T-helper 17 cell (primary cell): ENCODE data around the gene ANKRD13D. TPM values are rescaled to one million over a fixed set of nuclear protein-coding genes. Genes with fewer than 3 reads are reported as not detected.

Experiments
- ATAC-seq: fragments of 150-1000 bp; cut with Tn5 transposase; 2 replicates; pipeline ENCODE4 v1.10.0; 2021; ENCODE audit warnings: mild to moderate bottlenecking, moderate library complexity
- DNase-seq, 3 donors: peaks; one replicate each; pipeline versions ENCODE4 v3.0.0 to v3.0.0-alpha.2; 2020 to 2021
- H3K9me3 ChIP-seq: one replicate; pipeline ENCODE4 v1.7.0; 2013; ENCODE audit warnings: low read length, mild to moderate bottlenecking; ENCODE audit not compliant: control insufficient read depth, poor library complexity, severe bottlenecking
- H3K27ac Mint-ChIP-seq: one replicate; pipeline ENCODE4 v1.8.0; 2022; ENCODE audit warnings: mild to moderate bottlenecking, moderate library complexity, mixed read lengths
- H3K27me3 Mint-ChIP-seq: one replicate; pipeline ENCODE4 v1.8.0; 2022; ENCODE audit warnings: mixed read lengths
- H3K36me3 Mint-ChIP-seq: one replicate; pipeline ENCODE4 v1.8.0; 2022; ENCODE audit warnings: low read depth, mixed read lengths
- H3K4me1 Mint-ChIP-seq: one replicate; pipeline ENCODE4 v1.8.0; 2022; ENCODE audit warnings: mild to moderate bottlenecking, mixed read lengths
- H3K4me3 Mint-ChIP-seq: one replicate; pipeline ENCODE4 v1.8.0; 2022; ENCODE audit warnings: mild to moderate bottlenecking, moderate library complexity, mixed read lengths
- total RNA-seq, 4 donors: library from RNA in 2 of 4; stranded (reverse) in 2 of 4; gene quantifications; one replicate each; pipeline ENCODE4 v1.2.3 and lab custom pipeline; 2022 to 2026

Gene ANKRD13D
- total RNA-seq, 2 donors from 2014 or later, result 174 to 220 TPM

DNA sequence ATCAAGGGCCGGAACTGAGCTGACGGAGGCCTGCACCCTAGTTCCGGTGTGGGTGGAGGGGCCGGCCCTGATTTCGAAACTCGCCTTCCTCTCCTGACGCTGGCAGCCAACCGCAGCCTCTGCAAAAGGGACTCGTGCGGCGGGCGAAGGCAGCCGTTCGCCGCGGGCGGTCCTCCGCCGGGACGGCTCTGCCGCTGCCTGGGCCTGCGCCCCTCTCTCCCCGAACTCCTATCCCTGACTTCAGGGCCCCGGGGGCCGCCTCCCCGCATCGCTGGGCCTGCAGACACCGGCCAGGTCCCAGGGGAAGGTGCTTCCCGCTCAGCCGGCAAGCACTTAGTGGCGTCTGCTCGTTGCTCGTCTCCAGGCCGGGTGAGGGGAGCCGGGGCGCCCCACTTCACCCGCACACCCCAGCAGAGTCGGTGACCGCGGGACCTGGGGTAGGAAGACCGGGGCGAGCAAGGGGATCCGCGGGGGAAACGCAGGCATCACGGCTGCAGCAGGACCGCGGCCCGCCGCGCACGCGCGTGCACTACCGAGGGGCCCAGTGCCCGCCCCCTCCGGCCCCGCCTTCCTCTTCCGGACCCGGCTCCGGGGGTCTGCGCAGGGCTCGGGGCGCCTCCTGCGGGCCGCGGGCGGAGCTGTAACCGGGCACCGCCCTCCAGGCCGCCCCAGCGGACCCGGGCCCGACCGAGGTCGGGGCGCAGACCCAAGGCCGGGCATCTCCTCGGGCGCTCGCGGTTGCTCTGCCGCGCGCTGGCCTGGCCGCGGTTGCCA is 464 bp upstream of the ANKRD13D start:
- peak overlapping the region; percentile 94 for H3K4me3 Mint-ChIP-seq
- H3K9me3 ChIP-seq, result no peaks in the 10 kb centered on the region
- ATAC-seq, result peak; percentile 74
- peak overlapping the region; percentile 100 for H3K27ac Mint-ChIP-seq
- H3K4me1 Mint-ChIP-seq, result peaks cover 50% of the 10 kb centered on the region
- H3K27me3 Mint-ChIP-seq, result no peaks in the 10 kb centered on the region
- DNase-seq, result peak; percentile 79 to 89 (median 85)
- no peaks in the 10 kb centered on the region for H3K36me3 Mint-ChIP-seq

DNA sequence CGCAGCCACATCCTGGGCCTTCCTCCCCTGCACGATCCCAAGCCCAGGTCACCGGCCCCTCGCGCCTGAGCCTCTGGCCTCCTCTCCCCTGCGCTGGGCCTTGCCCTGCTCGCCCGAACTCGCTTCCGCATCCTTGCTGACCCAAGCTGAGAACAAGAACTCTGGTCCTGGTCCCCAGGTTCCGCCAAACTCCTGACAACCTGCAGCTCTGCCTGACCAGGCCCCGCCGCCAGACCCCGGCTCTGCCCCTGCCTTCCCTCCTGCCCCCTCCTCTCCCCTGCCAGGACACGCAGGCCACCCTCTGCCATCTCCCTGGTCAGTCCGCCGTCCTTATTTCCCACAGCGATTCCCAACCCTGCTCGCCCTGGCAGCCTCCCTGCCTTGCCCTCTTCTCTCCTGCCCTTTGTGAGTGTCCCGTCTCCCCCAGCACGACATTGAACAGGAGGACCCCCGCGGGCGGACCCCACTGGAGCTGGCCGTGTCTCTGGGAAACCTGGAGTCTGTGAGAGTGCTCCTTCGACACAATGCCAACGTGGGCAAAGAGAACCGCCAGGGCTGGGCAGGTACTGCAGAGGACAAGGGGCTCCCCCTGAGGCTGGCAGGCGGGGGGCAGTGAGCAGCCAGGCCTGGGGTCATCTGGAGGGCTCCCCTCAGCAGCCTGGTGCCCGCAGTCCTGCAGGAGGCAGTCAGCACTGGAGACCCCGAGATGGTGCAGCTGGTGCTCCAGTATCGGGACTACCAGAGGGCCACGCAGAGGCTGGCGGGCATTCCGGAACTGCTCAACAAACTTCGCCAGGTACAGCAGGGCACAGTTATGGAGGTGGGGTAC is 762 bp downstream of the ANKRD13D start:
- no peaks in the 10 kb centered on the region for H3K9me3 ChIP-seq
- DNase-seq (no peak), ATAC-seq (no peak)
- H3K4me3 Mint-ChIP-seq, result peak overlapping the region; percentile 95
- H3K27me3 Mint-ChIP-seq, result no peaks in the 10 kb centered on the region
- H3K36me3 Mint-ChIP-seq, result peaks cover under 1% of the 10 kb centered on the region
- peak overlapping the region; percentile 83 for H3K27ac Mint-ChIP-seq
- H3K4me1 Mint-ChIP-seq, result peaks cover 55% of the 10 kb centered on the region

DNA sequence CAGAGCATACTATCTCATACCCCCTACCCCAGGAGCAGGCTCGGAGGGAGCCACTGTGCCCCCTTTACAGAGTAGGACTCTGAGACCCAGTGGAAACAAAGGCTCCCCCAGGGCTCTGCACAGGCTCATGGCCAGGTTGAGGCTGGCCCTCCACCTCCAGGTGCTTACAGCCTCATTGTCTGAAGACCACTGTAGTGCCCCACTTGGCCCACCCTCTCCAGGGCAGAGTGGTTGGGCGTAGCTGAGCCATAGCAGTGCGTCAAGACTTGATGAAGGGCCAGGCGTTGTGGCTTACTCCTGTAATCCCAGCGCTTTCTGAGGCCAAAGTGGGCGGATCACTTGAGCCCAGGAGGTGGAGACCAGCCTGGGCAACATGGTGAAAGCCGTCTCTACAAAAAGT is 1.7 kb downstream of the ANKRD13D start:
- no peaks in the 10 kb centered on the region for H3K27me3 Mint-ChIP-seq
- peaks cover 4% of the 10 kb centered on the region for H3K9me3 ChIP-seq
- H3K4me3 Mint-ChIP-seq, result peak overlapping the region; percentile 95
- H3K4me1 Mint-ChIP-seq, result peaks cover 56% of the 10 kb centered on the region
- no peak for ATAC-seq
- DNase-seq, result no peak
- peaks cover 2% of the 10 kb centered on the region for H3K36me3 Mint-ChIP-seq
- H3K27ac Mint-ChIP-seq, result peak overlapping the region; percentile 94

DNA sequence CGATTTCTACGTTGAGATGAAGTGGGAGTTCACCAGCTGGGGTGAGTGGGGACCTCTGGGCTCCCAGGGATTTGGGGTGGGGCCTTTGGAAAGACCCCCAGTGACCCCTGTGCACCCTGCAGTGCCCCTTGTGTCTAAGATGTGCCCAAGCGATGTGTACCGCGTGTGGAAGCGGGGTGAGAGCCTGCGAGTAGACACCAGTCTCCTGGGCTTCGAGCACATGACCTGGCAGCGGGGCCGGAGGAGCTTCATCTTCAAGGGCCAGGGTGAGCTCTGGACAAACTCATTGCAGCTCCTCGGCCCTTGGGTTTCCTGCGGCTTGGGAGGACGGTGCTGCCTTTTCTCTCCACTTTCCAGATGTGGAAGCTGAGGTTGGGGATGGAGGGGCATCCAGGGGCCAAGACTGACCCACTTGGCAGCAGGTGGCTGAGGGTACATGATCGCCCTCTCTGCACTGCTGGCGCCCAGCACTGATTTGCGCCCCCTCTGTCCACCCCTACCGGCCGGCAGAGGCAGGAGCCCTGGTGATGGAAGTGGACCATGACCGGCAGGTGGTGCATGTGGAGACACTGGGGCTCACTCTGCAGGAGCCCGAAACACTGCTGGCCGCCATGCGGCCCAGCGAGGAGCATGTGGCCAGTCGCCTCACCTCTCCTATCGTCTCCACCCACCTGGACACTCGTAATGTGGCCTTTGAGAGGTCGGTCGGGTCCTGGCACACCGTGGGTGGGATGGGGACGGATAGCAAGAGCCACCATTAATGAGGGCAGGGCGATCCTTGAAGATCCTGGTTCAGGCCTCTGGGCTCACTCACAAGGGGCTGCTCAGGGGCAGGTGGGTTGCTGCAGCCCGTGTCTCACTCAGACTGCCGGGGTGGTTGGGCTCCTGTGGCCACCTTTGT is 2.6 kb downstream of the ANKRD13D start:
- peaks cover 6% of the 10 kb centered on the region for H3K9me3 ChIP-seq
- H3K4me3 Mint-ChIP-seq, result peak overlapping the region; percentile 95
- peak overlapping the region; percentile 94 for H3K27ac Mint-ChIP-seq
- no peak for DNase-seq
- peaks cover 52% of the 10 kb centered on the region for H3K4me1 Mint-ChIP-seq
- no peak for ATAC-seq
- no peaks in the 10 kb centered on the region for H3K27me3 Mint-ChIP-seq
- peaks cover 3% of the 10 kb centered on the region for H3K36me3 Mint-ChIP-seq

DNA sequence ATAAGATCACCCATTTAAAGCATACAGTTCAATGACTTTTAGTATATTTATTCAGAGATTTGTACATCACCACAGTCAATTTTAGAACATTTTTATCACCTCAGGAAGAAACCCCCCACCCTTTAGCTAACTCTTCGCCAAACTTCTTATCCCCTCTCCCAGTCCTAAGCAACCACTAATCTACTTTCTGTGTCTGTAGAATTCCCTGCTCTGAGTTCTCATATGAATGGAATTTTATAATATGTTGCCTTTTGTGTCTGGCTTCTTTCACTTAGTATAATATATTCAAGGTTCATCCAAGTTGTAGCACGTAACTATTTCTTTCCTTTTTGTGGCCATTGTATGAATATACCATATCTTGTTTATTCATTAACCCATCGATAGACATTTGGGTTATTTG is 3.6 kb downstream of the ANKRD13D start:
- Mint-ChIP-seq H3K4me1 (peaks cover 43% of the 10 kb centered on the region), H3K36me3 (peaks cover 6% of the 10 kb centered on the region), H3K27me3 (no peaks in the 10 kb centered on the region), H3K4me3 (peak overlapping the region; percentile 83), H3K27ac (peak overlapping the region; percentile 94)
- DNase-seq (no peak), ATAC-seq (no peak)
- peaks cover 6% of the 10 kb centered on the region for H3K9me3 ChIP-seq

DNA sequence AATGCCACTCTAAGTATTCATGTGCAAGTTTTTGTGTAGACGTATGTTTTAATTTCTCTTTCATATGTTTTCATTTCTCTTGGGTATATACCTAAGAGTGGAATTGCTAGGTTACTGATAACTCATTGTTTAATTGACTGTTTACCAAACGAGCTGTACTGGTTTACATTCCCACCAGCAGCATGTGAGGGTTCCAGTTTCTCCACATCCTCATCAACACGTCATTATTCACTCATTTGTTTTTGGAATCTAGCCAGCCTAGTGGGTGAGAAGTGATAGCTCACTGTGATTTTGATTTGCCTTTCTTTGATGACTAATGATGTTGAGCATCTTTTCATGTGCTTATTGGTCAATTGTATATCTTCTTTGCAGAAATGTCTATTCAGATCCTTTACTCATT is 4.0 kb downstream of the ANKRD13D start:
- ATAC-seq (no peak), DNase-seq (no peak)
- peaks cover 6% of the 10 kb centered on the region for H3K9me3 ChIP-seq
- Mint-ChIP-seq H3K27me3 (no peaks in the 10 kb centered on the region), H3K4me1 (peaks cover 40% of the 10 kb centered on the region), H3K4me3 (peak overlapping the region; percentile 83), H3K36me3 (peaks cover 6% of the 10 kb centered on the region), H3K27ac (peak overlapping the region; percentile 94)

DNA sequence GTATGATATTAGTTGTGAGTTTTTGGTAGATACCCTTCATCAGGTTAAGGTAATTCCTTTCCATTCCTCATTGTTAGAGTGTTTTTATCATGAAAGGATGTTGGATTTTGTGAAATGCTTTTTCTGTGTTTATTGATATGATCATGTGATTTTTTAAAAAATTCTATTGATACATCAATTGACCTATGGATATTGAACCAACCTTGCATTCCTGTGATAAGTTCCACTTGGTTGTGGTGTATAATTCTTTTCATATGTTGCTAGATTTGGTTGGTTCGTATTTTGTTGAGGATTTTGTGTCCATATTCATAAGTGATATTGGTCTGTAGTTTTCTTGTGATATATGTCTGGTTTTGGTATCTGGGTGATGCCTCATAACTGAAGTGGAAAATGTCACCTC is 6.7 kb downstream of the ANKRD13D start:
- peak overlapping the region; percentile 27 for H3K27ac Mint-ChIP-seq
- H3K4me1 Mint-ChIP-seq, result peaks cover 34% of the 10 kb centered on the region
- DNase-seq (no peak), ATAC-seq (no peak)
- H3K36me3 Mint-ChIP-seq, result peaks cover 6% of the 10 kb centered on the region
- H3K9me3 ChIP-seq, result peaks cover 6% of the 10 kb centered on the region
- no peaks in the 10 kb centered on the region for H3K27me3 Mint-ChIP-seq
- no peak overlapping the region for H3K4me3 Mint-ChIP-seq

DNA sequence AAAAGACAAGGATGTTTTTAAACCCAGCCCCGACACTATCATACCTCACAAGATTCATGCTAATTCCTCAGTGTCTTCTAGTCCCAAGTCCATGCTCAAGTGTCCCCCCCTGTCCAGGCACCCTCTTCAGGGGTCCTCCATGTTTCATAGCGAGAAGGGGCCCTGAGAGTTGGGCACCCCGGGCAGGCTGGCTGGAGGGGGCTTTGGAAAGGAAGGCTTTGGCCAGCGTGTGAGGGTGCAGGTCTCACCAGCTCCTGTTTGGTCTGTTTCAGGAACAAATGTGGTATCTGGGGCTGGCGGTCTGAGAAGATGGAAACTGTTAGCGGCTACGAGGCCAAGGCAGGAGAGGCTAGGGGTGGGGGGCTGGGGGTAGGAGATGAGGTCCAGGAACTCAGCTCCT is 9.7 kb downstream of the ANKRD13D start:
- no peak for DNase-seq
- peaks cover 6% of the 10 kb centered on the region for H3K9me3 ChIP-seq
- H3K27ac Mint-ChIP-seq, result peak overlapping the region; percentile 29

DNA sequence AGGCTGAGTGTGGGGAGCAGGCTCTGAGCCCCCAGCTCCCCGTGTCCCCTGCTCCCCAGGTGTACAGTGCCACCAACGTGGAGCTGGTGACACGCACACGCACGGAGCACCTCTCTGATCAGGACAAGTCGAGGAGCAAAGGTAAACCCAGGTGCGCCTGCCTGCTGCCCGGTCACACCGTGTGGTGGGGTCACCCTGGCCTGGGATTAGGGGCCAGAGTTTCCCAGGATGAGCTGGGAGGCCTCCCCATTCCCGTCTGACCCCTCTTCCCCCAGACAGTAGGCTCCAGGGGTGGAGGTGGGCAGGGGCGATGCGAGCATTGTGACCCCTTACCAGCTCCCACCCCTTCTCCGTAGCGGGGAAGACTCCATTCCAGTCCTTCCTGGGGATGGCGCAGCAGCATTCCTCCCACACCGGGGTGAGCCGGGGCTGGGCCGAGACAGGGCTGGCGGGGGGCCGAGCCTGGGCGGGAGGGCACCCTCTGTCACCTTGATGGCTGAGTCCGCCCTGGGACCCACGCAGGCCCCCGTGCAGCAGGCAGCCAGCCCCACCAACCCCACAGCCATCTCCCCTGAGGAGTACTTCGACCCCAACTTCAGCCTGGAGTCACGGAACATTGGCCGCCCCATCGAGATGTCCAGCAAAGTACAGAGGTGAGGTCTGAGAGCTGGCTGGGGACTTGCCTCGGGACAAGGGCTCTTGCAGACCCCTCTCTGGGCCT is 10.5 kb downstream of the ANKRD13D start:
- Mint-ChIP-seq H3K4me3 (no peak overlapping the region), H3K4me1 (peaks cover 17% of the 10 kb centered on the region), H3K27me3 (no peaks in the 10 kb centered on the region), H3K36me3 (peaks cover 6% of the 10 kb centered on the region), H3K27ac (no peak overlapping the region)
- ATAC-seq (no peak), DNase-seq (no peak)
- H3K9me3 ChIP-seq, result peaks cover 6% of the 10 kb centered on the region

More for the DNA sequence above, 9.7 kb downstream of the ANKRD13D start:
- H3K4me1 Mint-ChIP-seq, result peaks cover 16% of the 10 kb centered on the region
- H3K36me3 Mint-ChIP-seq, result peaks cover 6% of the 10 kb centered on the region
- H3K4me3 Mint-ChIP-seq, result no peak overlapping the region
- ATAC-seq, result no peak
- no peaks in the 10 kb centered on the region for H3K27me3 Mint-ChIP-seq

DNA sequence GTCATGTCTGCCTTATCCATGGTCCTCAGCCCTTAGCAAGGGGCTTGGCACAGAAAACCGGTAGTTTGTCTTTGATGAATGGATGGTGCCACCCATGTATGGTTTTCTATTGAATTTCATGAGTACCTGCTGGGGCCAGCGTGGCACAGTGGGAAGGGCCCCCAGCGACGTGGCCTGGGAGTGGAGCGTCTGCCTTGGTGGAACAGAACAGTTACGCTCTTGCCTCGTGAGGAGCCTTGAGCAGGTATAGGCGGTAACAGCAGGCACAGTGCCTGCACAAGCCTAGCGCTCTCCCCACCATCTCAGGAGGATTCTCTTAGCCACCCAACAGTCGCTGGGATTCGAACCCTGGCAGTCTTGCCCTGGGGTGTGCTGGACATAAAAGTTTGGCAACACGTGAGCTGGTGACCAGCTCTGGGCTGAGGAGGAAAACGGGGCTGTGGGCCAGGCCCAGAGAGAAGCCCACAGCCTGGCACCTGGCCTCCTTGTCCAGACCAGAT is 11.2 kb downstream of the ANKRD13D start:
- H3K4me3 Mint-ChIP-seq, result no peak overlapping the region
- H3K36me3 Mint-ChIP-seq, result peaks cover 4% of the 10 kb centered on the region

DNA sequence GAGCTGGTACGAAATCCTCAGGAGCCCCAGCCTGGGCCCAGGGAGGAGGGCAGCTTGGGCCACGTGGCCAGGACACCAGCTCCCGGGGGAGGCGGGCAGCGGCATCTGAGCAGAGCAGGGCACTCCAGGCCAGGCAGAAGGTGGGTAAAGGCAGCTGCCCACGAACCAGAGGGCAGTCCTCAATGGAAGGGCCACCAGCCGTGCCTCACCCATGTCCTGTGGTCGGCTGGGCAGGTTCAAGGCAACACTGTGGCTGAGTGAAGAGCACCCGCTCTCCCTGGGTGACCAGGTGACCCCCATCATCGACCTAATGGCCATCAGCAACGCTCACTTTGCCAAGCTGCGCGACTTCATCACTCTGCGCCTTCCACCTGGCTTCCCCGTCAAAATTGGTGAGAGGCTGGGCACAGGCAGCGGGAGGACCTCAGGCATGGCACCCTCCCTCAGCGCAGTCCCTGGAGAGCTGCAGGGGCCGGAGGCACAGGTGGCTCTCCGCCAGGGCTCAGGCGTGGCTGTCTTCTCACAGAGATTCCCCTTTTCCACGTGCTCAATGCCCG is 11.7 kb downstream of the ANKRD13D start:
- H3K9me3 ChIP-seq, result peaks cover 1% of the 10 kb centered on the region
- Mint-ChIP-seq H3K36me3 (peaks cover 4% of the 10 kb centered on the region), H3K4me1 (peaks cover 18% of the 10 kb centered on the region), H3K27me3 (no peaks in the 10 kb centered on the region), H3K4me3 (no peak overlapping the region), H3K27ac (no peak overlapping the region)
- ATAC-seq (no peak), DNase-seq (peak in 1 of 3 donors; percentile 7)

More for the DNA sequence above, 11.2 kb downstream of the ANKRD13D start:
- Mint-ChIP-seq H3K4me1 (peaks cover 18% of the 10 kb centered on the region), H3K27ac (no peak overlapping the region), H3K27me3 (no peaks in the 10 kb centered on the region)
- ATAC-seq (no peak), DNase-seq (no peak)
- H3K9me3 ChIP-seq, result peaks cover 6% of the 10 kb centered on the region
